Body of pancreas (tissue), 4 donors: Measurements from ENCODE around the gene DGKA. TPM values are rescaled to one million over a fixed set of nuclear protein-coding genes. Genes with fewer than 3 reads are reported as not detected.

Experiments used
- ATAC-seq: fragments of 150-250 bp; one replicate; pipeline ENCODE4 v1.9.1; 2016
- DNase-seq, 4 donors: peaks; one replicate each; pipeline ENCODE4 v3.0.0-alpha.2; 2019
- H3K27ac ChIP-seq, 4 donors: fragments of 200-600 bp; sonication (generic); 1 replicate in 3 of 4; 2 replicates in 1 of 4; pipeline versions ENCODE4 v1.5.1 to v1.6.1; 2016 to 2019; ENCODE audit warnings: mild to moderate bottlenecking in 1 of 4, mixed read lengths in 1 of 4, moderate library complexity in 1 of 4
- H3K27me3 ChIP-seq, 2 donors: fragments of 200-600 bp; sonication (generic); one replicate each; pipeline ENCODE4 v1.6.0; 2016; ENCODE audit warnings: mild to moderate bottlenecking in 1 of 2
- H3K36me3 ChIP-seq, 2 donors: fragments of 200-600 bp; sonication (generic); replicated peaks in 1 of 2; 2 replicates each; pipeline ENCODE4 v1.5.1; 2016; ENCODE audit warnings: low read depth in 2 of 2; ENCODE audit not compliant: insufficient read depth in 1 of 2
- H3K4me1 ChIP-seq: fragments of 200-600 bp; sonication (generic); one replicate; pipeline ENCODE4 v1.6.0; 2016
- H3K4me3 ChIP-seq, 2 donors: fragments of 200-600 bp; sonication (generic); 1 replicate in 1 of 2; 2 replicates in 1 of 2; pipeline ENCODE4 v1.5.1; 2016 to 2019
- H3K9me3 ChIP-seq, 3 donors: fragments of 200-600 bp; sonication (generic); 1 replicate in 2 of 3; 2 replicates in 1 of 3; pipeline ENCODE4 v1.5.1; 2016
- POLR2A ChIP-seq, 3 donors: fragments of 450-650 bp; IDR thresholded peaks; one replicate each; pipeline ENCODE4 v1.6.1; 2016; ENCODE audit warnings: antibody characterized with exemption in 3 of 3, mild to moderate bottlenecking in 2 of 3
- WGBS, 2 donors: methylation state at CpG; one replicate each; pipeline ENCODE4 v1.1.5; 2017; 5-methylcytosine and 5-hydroxymethylcytosine counted together
- intact Hi-C: fragments of 100-400 bp; cut with DNase I; formaldehyde crosslinking; loops from one replicate; pipeline ENCODE4 v1.15.1; 2023
- total RNA-seq, 2 donors: library from RNA; depleted of rRNA; stranded (reverse); fragments of >200 nt; gene quantifications; one replicate each; pipeline ENCODE4 v1.1.0, GENCODE V29; 2016
- TF ChIP-seq, protein P1 (sequence below), 7 experiments: fragments of 450-650 bp in 4 of 7; fragments of 200-600 bp in 3 of 7; sonication (generic) in 3 of 7; IDR thresholded peaks; one replicate each; pipeline ENCODE4 v1.5.1; 2016 to 2019; ENCODE audit warnings: antibody characterized with exemption in 7 of 7

Gene DGKA
- total RNA-seq, 2 donors from 2014 or later, result 33.3 to 128 TPM

DNA sequence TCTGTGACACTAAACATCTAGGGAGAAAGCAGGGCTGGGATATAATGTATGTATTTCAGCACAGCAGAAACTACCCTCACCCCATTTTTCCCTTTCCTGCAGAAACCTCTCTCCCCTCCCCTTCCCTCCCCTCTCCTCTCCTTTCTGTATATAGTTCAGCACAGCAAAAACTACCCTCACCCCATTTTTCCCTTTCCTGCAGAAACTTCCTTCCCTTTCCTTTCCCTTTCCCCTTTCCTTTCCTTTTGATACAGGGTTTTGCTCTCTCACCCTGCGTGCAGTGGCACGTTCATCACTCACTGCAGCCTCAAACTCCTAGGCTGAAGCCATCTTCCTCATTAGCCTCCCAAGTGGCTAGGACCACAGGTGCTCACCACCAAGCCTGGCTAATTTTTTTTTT lies 32.8 kb downstream of the DGKA start:
- H3K9me3 ChIP-seq, result no peaks in the 10 kb centered on the region
- no peaks in the 10 kb centered on the region for H3K36me3 ChIP-seq
- ATAC-seq, result no peak
- TF ChIP-seq, protein P1, sequence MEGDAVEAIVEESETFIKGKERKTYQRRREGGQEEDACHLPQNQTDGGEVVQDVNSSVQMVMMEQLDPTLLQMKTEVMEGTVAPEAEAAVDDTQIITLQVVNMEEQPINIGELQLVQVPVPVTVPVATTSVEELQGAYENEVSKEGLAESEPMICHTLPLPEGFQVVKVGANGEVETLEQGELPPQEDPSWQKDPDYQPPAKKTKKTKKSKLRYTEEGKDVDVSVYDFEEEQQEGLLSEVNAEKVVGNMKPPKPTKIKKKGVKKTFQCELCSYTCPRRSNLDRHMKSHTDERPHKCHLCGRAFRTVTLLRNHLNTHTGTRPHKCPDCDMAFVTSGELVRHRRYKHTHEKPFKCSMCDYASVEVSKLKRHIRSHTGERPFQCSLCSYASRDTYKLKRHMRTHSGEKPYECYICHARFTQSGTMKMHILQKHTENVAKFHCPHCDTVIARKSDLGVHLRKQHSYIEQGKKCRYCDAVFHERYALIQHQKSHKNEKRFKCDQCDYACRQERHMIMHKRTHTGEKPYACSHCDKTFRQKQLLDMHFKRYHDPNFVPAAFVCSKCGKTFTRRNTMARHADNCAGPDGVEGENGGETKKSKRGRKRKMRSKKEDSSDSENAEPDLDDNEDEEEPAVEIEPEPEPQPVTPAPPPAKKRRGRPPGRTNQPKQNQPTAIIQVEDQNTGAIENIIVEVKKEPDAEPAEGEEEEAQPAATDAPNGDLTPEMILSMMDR (IDR thresholded peaks at IDR 0.05), result no peak
- no peak for TF ChIP-seq POLR2A (IDR thresholded peaks at IDR 0.05)
- intact Hi-C loops, result no loop called here
- H3K4me3 ChIP-seq, result no peak overlapping the region
- no peak for DNase-seq
- H3K27me3 ChIP-seq, result no peaks in the 10 kb centered on the region
- H3K4me1 ChIP-seq, result peaks cover 19% of the 10 kb centered on the region
- WGBS, 2 donors, result 96 to 100% methylated on average over 2 of the region's 2 CpGs
- no peak overlapping the region for H3K27ac ChIP-seq

DNA sequence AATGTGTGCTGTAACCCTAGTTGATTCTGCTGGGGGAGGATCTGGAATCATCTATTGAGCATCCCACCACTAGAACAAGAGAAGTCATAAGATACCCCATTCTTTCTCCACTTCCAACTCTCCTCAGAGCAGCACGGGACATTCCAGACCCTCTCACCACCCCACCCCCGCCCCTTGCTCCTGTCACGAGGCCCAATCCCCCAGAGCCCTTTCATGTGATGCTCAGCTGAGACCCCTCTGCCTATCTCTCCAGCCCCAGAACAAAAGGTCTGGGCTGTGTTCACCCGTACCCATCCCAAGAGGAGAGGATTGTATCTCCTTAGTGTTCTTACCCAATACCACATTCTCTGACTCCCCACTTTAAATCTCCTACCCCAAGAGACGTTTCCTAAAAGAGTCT lies 34.3 kb downstream of the DGKA start:
- H3K4me1 ChIP-seq, result peaks cover 19% of the 10 kb centered on the region
- no peaks in the 10 kb centered on the region for H3K9me3 ChIP-seq
- no peaks in the 10 kb centered on the region for H3K27me3 ChIP-seq
- no peak overlapping the region for H3K4me3 ChIP-seq
- ATAC-seq (no peak), DNase-seq (no peak)
- whole genome bisulfite sequencing, 2 donors, result 66 to 84% methylated on average over 5 of the region's 5 CpGs
- TF ChIP-seq, protein P1 (IDR thresholded peaks at IDR 0.05), result no peak
- no peak for TF ChIP-seq POLR2A (IDR thresholded peaks at IDR 0.05)
- intact Hi-C loops, result no loop called here
- H3K36me3 ChIP-seq, result no peaks in the 10 kb centered on the region
- H3K27ac ChIP-seq, result no peak overlapping the region

DNA sequence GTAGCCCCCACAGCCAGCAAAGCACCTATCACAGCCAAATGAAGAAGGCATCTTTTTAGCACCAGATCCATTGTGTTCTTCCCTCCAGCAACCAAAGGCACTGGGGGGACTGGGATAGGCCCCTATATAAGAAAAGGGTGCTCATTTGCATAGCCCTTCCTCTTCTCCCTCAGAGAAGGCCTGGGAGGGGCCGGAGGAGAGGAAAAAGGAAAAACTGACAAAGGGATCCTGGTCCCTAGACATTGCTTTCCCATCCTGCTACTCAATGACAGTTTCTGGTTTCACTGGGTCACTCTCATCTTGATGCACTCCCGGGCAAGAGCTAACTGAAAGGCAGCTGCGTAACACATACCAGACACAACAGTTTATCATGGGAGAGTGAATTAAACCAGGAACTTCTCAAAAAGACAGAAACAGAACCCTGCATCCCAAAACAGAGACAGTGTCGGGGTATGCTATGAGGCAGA lies 35.0 kb downstream of the DGKA start, which contains the start of gene PMEL:
Gene PMEL (minus strand): TSS at position 102 of the 467 bp plus-strand sequence. CDS start 31 bp downstream, at position 71.
- Histone ChIP-seq H3K4me1 (peaks cover 19% of the 10 kb centered on the region), H3K4me3 (peak within 1 kb of the TSS; percentile 59 to 78), H3K27ac (peak within 1 kb of the TSS; percentile 57 to 90 (median 82)), H3K27me3 (no peaks in the 10 kb centered on the region), H3K9me3 (no peaks in the 10 kb centered on the region), H3K36me3 (no peaks in the 10 kb centered on the region)
- DNase-seq (no peak), ATAC-seq (no peak)
- 11% methylated on average over 4 of the region's 4 CpGs for WGBS, 2 donors
- intact Hi-C loops, result no loop called here
- TF ChIP-seq, protein P1 (IDR thresholded peaks at IDR 0.05), result no peak
- no peak for TF ChIP-seq POLR2A (IDR thresholded peaks at IDR 0.05)

DNA sequence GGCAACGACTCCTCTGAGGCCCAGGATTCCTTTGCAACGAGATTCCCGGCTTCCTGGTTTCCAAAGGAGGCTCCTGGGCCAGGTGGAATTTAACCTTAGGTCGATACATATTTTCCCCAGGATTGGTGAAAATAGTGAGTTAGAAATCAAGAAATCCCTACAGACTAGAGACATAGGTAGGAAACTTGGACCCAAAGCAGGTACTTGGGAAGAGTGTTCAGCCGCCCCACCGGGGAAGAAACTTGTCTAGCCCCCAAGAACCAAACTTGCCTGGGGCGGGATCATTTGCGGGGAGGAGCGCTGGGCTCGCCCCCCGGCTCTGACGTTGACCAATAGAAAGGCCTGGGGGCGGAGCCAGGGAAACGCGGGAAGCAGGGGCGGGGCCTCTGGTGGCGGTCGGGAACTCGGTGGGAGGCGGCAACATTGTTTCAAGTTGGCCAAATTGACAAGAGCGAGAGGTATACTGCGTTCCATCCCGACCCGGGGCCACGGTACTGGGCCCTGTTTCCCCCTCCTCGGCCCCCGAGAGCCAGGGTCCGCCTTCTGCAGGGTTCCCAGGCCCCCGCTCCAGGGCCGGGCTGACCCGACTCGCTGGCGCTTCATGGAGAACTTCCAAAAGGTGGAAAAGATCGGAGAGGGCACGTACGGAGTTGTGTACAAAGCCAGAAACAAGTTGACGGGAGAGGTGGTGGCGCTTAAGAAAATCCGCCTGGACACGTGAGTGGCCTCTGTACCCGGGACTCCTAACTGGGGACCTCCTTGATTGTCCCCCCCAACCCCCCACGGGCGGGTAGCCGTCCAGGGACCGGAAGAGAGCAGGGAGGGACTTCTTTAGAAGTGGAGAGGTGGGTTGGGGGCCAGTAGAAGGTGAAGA lies 35.7 kb downstream of the DGKA start, which contains the start of gene CDK2:
Gene CDK2 (plus strand): TSS at position 423 of the 874 bp plus-strand sequence. CDS start 179 bp downstream, at position 602.
- peak; percentile 95 to 97 (median 96) for DNase-seq

More for the DNA sequence above, 35.7 kb downstream of the DGKA start, which contains the start of gene CDK2:
- no peaks in the 10 kb centered on the region for H3K36me3 ChIP-seq
- peak; percentile 99 for ATAC-seq
- H3K4me3 ChIP-seq, result peak within 1 kb of the TSS; percentile 59 to 78
- H3K27ac ChIP-seq, result peak within 1 kb of the TSS; percentile 57 to 90 (median 82)
- 0 to 1% methylated on average over 22 to 45 of the region's 45 CpGs for WGBS, 2 donors
- no peaks in the 10 kb centered on the region for H3K9me3 ChIP-seq
- intact Hi-C loops, result no loop called here
- H3K27me3 ChIP-seq, result no peaks in the 10 kb centered on the region
- peaks cover 19% of the 10 kb centered on the region for H3K4me1 ChIP-seq
- TF ChIP-seq, protein P1 (IDR thresholded peaks at IDR 0.05), result no peak
- TF ChIP-seq POLR2A (IDR thresholded peaks at IDR 0.05), result peak; percentile 58 to 84 (median 80)
